RWPE1 (cell line): ENCODE measurements around the gene SYNPO.

Experiments used
- CTCF ChIA-PET: fragments of 350-600 bp; sonication (Branson Sonifier 250); formaldehyde crosslinking; extraction: SDS; loops from one replicate; lab custom pipeline; 2021; lab: Yijun Ruan, JAX
- POLR2A ChIA-PET: fragments of 400-600 bp; formaldehyde crosslinking; extraction: SDS; loops from one replicate; lab custom pipeline; 2020; ENCODE audit warnings: antibody characterized with exemption; ENCODE audit not compliant: low non-redundant PET; lab: Yijun Ruan, JAX
- DNase-seq: peaks from one replicate; pipeline ENCODE4 v3.0.0; 2012; ENCODE audit warnings: low spot score
- H3K27ac ChIP-seq: fragments of 450-650 bp; 2 replicates; pipeline ENCODE4 v1.5.1; 2017
- TF ChIP-seq, protein P1 (sequence below): fragments of 450-650 bp; conservative IDR thresholded peaks from 2 replicates; pipeline ENCODE4 v1.5.1; 2017; ENCODE audit warnings: low read depth, mild to moderate bottlenecking

The SYNPO gene

DNA sequence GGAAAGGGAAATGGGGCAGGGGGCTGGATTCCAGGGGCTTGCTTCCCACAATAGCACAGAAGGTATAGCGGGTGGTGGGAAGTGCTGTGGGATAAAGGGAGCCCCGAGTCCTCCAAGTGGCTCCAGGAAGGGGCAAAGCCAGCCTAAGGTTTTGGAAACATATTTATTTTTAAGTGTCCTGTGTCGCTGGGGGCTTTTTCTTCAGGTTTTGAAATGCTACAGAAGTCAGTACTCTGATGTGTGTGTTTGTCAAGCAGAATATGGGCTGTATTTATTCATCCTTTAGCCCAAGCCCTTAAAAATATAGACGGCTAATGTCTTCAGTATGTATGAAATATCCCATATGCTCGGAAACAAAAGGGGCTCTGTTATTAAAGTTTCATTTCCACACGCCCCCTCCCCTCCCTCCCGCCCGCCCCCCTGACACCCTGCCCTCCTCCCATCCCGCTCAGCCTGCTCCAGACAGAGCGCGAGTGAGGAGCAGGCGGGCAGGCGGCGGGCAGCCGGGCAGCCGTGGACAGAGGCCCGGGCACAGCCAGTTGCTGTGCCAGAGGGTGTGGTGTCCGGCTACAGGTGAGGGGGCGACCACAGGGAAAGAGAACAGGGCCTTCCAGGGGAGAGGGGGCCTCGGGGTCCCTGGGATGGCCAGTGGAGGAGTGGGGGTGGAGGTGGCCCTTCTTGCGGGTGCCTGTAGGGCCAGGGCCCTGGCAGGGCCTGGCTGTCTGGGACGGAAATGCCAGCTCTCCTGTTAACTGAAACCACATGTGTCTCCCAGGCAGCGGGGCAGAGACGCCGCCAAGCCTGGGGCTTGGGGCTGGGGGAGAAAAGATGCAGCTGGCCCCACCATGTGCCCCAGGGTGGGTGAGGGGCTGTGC, 39.6 kb upstream of the SYNPO start:
- ChIA-PET CTCF (interaction anchor here (0.6 kb wide), 1 partner anchor 9 kb away, joined by 4 read pairs; no protein-coding TSS in a partner anchor), POLR2A (no interaction called here)
- peak overlapping the region; percentile 81 for H3K27ac ChIP-seq
- TF ChIP-seq, protein P1, sequence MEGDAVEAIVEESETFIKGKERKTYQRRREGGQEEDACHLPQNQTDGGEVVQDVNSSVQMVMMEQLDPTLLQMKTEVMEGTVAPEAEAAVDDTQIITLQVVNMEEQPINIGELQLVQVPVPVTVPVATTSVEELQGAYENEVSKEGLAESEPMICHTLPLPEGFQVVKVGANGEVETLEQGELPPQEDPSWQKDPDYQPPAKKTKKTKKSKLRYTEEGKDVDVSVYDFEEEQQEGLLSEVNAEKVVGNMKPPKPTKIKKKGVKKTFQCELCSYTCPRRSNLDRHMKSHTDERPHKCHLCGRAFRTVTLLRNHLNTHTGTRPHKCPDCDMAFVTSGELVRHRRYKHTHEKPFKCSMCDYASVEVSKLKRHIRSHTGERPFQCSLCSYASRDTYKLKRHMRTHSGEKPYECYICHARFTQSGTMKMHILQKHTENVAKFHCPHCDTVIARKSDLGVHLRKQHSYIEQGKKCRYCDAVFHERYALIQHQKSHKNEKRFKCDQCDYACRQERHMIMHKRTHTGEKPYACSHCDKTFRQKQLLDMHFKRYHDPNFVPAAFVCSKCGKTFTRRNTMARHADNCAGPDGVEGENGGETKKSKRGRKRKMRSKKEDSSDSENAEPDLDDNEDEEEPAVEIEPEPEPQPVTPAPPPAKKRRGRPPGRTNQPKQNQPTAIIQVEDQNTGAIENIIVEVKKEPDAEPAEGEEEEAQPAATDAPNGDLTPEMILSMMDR: no peak
- no peak for DNase-seq

DNA sequence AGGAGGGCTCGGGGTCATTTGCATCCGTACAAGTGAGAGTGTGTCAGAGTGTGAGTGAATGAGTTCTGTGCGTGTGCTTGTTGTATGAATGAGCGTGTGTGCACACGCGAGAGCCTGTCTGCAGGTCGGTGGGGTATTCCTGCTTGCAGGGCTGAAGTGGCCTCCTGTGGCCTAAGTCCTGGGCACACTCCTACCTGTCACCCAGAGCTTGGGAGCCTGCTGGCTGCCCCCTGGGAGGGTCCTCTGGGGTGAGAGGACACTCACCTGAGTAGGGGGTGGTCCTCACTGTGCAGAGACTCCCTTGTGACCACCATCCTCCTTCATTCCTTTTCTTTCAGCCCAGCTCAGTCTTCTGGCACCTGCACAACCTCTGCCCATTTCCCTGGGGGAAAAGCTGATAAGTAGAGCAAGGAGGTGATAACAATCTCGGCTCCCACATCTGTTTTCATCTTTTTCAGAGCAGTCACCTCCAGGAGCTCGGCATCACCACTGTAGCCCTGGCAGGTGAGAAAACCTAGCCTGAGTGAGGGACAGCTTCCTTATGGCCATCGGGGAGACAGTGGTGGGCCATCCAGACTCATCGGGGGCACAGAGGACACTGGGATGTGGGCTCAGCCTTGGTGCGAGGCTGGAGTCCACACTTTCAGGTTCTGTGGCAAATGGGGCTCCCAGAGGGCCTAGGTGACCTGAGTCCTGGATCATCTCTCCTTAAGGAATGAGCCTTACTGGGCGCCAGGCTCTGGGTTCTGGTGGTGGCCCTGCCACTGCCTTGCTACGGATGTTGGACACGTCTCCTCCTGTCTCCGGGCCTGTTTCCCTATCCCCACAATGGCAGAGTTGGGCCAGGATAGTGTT, 38.7 kb upstream of the SYNPO start:
- no peak for DNase-seq
- H3K27ac ChIP-seq: peak overlapping the region; percentile 81
- CTCF ChIA-PET: interaction anchor here (0.5 to 1.2 kb wide), 5 partner anchors 8 to 694 kb away, joined by 3 to 4 read pairs (median 4); no protein-coding TSS in a partner anchor
- TF ChIP-seq, protein P1: no peak
- POLR2A ChIA-PET: no interaction called here

DNA sequence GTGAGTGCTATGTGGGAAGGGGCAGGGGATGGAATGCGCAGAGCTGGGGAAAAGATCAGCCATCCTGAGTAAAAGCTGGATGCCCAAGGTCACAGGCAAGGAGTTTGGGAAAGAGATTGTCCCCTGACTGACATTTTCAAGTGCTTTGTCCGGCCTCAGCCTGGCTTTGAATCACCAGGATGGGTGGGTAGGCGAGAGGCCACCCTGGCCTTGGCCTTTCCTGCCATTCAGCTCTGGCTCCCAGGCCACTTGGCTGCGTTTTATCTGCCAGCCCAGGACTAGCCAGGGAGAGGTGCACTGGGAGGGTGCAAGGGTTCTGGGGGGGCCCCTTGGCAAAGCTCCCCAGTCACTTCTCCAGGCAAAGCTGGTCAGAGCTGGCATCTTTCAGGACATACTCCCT, 37.4 kb upstream of the SYNPO start:
- TF ChIP-seq, protein P1: no peak
- CTCF ChIA-PET: interaction anchor here (0.7 to 1.4 kb wide), 2 partner anchors 10 to 18 kb away, joined by 3 read pairs; no protein-coding TSS in a partner anchor
- POLR2A ChIA-PET: no interaction called here
- no peak for DNase-seq
- H3K27ac ChIP-seq: no peak overlapping the region

DNA sequence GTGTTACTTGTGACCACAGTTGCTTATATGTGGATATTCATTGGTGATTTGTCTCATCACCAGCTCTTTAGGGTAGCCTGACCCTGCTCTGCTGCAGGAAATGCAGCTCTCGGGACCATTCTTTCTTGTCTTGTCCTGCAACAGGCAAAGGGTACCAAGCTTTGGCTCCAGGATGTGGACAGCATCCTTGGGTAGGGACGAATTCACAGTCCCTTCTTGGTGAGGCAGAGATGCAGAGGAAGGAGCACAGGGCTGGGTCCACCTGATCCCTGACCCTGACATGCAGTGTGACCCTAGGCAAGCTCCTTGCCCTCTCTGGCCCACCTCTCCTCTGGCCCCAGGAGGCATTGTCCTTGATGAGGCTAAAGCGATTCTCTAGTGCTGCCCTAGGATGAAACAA, 37.0 kb upstream of the SYNPO start:
- ChIA-PET CTCF (interaction anchor here (0.5 to 1.4 kb wide), 2 partner anchors 11 to 398 kb away, joined by 3 to 4 read pairs; no protein-coding TSS in a partner anchor), POLR2A (no interaction called here)
- TF ChIP-seq, protein P1: no peak
- DNase-seq: no peak
- H3K27ac ChIP-seq: no peak overlapping the region

DNA sequence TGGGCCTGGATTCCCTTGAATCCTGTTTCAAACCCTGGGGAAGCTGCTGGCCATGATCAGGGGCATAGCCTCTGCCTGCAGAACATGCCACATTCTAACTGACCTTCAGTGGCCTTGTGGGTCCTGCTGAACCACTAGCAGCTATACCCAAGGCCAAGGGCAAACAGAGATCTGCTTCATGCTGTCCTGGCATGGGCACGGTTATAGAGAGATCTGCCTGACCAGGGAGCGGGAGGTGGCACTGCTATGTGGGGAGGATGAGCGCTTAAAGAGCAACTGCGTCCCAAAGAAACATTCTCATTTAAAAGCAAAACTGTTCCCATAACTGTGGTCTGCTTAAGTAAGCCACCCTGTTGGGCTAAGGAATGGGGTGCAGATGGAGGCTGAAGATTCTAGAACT, 36.5 kb upstream of the SYNPO start:
- TF ChIP-seq, protein P1: no peak
- ChIA-PET CTCF (interaction anchor here (0.5 to 1.4 kb wide), 3 partner anchors 11 to 399 kb away, joined by 3 to 4 read pairs (median 3); no protein-coding TSS in a partner anchor), POLR2A (no interaction called here)
- no peak overlapping the region for H3K27ac ChIP-seq
- no peak for DNase-seq

DNA sequence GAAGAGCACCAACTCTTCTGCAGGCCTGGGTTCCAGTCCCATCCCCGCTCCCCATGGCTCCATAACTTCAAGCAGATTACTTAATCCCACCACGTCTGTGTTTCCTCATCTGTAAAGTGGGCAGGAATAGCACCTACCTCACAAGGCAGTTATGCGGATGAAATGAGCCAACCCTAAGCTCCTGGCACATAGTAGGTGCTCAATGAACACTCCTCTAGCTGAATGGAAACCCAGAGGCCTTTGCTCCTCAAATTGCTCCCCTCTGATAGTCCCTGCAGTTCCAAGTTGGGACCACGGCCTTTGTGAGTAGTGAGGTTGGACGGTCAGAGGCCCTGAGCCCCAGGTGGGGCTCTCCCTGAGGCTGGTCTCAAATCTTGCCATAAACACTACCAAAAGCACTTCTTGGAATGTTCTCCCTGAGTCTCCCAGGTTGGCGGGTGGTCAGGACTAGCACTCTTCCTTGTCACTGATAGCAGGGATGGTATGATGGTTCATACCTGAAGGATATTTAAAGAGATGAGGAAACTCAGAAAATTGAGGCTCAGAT, 35.5 kb upstream of the SYNPO start:
- POLR2A ChIA-PET: no interaction called here
- DNase-seq: no peak
- no peak overlapping the region for H3K27ac ChIP-seq

More for the DNA sequence above, 35.5 kb upstream of the SYNPO start:
- TF ChIP-seq, protein P1: no peak
- CTCF ChIA-PET: interaction anchor here (0.6 to 0.7 kb wide), 2 partner anchors 49 to 531 kb away, joined by 3 to 4 read pairs; no protein-coding TSS in a partner anchor
